ENCODE results near the gene NKX2-2. TPM values are rescaled to one million over a fixed set of nuclear protein-coding genes. Genes with fewer than 3 reads are reported as not detected.
"Not testable (repeated sequence)": the region's sequence is repeated elsewhere in the genome, so short reads cannot be mapped to it uniquely, and the experiment has no call there.

Gene NKX2-2
- total and polyA plus RNA-seq, 3 experiments from 2014 or later, result not detected

- Histone ChIP-seq H3K27me3 (ENCODE audit: insufficient read depth, low read length, poor library complexity, severe bottlenecking) (no peaks in the 10 kb centered on the region), H3K4me1 (ENCODE audit: insufficient read depth, low read length) (no peaks in the 10 kb centered on the region), H3K9me3 (ENCODE audit: low read length) (no peaks in the 10 kb centered on the region), H3K4me3 (ENCODE audit: low read length) (no peak overlapping the region), H3K27ac (ENCODE audit: low read depth, low read length) (no peak overlapping the region), H3K36me3 (ENCODE audit: insufficient read depth, low read length) (no peaks in the 10 kb centered on the region)
- H3K4me1 Mint-ChIP-seq, result no peaks in the 10 kb centered on the region
- no peaks in the 10 kb centered on the region for H3K36me3 Mint-ChIP-seq
- ChIA-PET POLR2A (no interaction called here), CTCF (interaction anchor here (1.3 kb wide), 1 partner anchor 9 kb away, joined by 8 read pairs; no protein-coding TSS in a partner anchor)
- H3K9me3 Mint-ChIP-seq, result no peaks in the 10 kb centered on the region
- H3K27me3 Mint-ChIP-seq, result peaks cover 8 to 78% of the 10 kb centered on the region in 2 donors
- H3K27ac Mint-ChIP-seq, result no peak overlapping the region
- H3K4me3 Mint-ChIP-seq, result no peak overlapping the region
- no peak for DNase-seq
These were observed 17.4 kb downstream of the NKX2-2 start for GRCh38 chr20:21496452-21496851.

GRCh38 chr20:21493049-21493448 is 20.8 kb downstream of the NKX2-2 start:
- Histone ChIP-seq H3K4me1 (ENCODE audit: insufficient read depth, low read length) (no peaks in the 10 kb centered on the region), H3K4me3 (ENCODE audit: low read length) (no peak overlapping the region), H3K27me3 (ENCODE audit: insufficient read depth, low read length, poor library complexity, severe bottlenecking) (no peaks in the 10 kb centered on the region), H3K36me3 (ENCODE audit: insufficient read depth, low read length) (no peaks in the 10 kb centered on the region), H3K9me3 (ENCODE audit: low read length) (no peaks in the 10 kb centered on the region), H3K27ac (ENCODE audit: low read depth, low read length) (no peak overlapping the region)
- no peaks in the 10 kb centered on the region for H3K9me3 Mint-ChIP-seq
- no peaks in the 10 kb centered on the region for H3K4me1 Mint-ChIP-seq
- CTCF ChIA-PET, result no interaction called here
- H3K4me3 Mint-ChIP-seq, result no peak overlapping the region
- POLR2A ChIA-PET, result no interaction called here
- DNase-seq, result no peak
- no peak overlapping the region for H3K27ac Mint-ChIP-seq
- peaks cover 16 to 74% of the 10 kb centered on the region in 2 donors for H3K27me3 Mint-ChIP-seq
- H3K36me3 Mint-ChIP-seq, result no peaks in the 10 kb centered on the region

GRCh38 chr20:21490105-21490504 is 23.8 kb downstream of the NKX2-2 start:
- Histone ChIP-seq H3K4me3 (ENCODE audit: low read length) (no peak overlapping the region), H3K9me3 (ENCODE audit: low read length) (no peaks in the 10 kb centered on the region), H3K27ac (ENCODE audit: low read depth, low read length) (no peak overlapping the region), H3K27me3 (ENCODE audit: insufficient read depth, low read length, poor library complexity, severe bottlenecking) (no peaks in the 10 kb centered on the region), H3K36me3 (ENCODE audit: insufficient read depth, low read length) (no peaks in the 10 kb centered on the region), H3K4me1 (ENCODE audit: insufficient read depth, low read length) (no peaks in the 10 kb centered on the region)
- H3K27me3 Mint-ChIP-seq, result peaks cover 22 to 67% of the 10 kb centered on the region in 2 donors
- ChIA-PET POLR2A (no interaction called here), CTCF (no interaction called here)
- DNase-seq, result no peak
- H3K9me3 Mint-ChIP-seq, result peaks cover 0 to 8% (median 0%) of the 10 kb centered on the region in 5 donors
- H3K27ac Mint-ChIP-seq, result no peak overlapping the region
- H3K4me1 Mint-ChIP-seq, result no peaks in the 10 kb centered on the region
- H3K36me3 Mint-ChIP-seq, result no peaks in the 10 kb centered on the region
- H3K4me3 Mint-ChIP-seq, result no peak overlapping the region

- H3K27ac Mint-ChIP-seq; H3K4me1 ChIP-seq (ENCODE audit: insufficient read depth, low read length); H3K9me3 ChIP-seq (ENCODE audit: low read length); H3K4me3 ChIP-seq (ENCODE audit: low read length); DNase-seq; POLR2A ChIA-PET; H3K27me3 ChIP-seq (ENCODE audit: insufficient read depth, low read length, poor library complexity, severe bottlenecking); H3K27ac ChIP-seq (ENCODE audit: low read depth, low read length); H3K36me3 Mint-ChIP-seq; H3K36me3 ChIP-seq (ENCODE audit: insufficient read depth, low read length); H3K9me3 Mint-ChIP-seq; H3K4me1 Mint-ChIP-seq; H3K4me3 Mint-ChIP-seq; CTCF ChIA-PET: not testable (repeated sequence)
- peaks cover 24 to 52% of the 10 kb centered on the region in 2 donors for H3K27me3 Mint-ChIP-seq
These were observed 33.7 kb downstream of the NKX2-2 start for GRCh38 chr20:21480144-21480543.

- H3K4me3 ChIP-seq (ENCODE audit: low read length), result no peak overlapping the region
- peaks cover 4 to 6% (median 4%) of the 10 kb centered on the region in 5 donors for H3K9me3 Mint-ChIP-seq
- no peak overlapping the region for H3K4me3 Mint-ChIP-seq
- H3K27me3 Mint-ChIP-seq, result peaks cover 6 to 25% of the 10 kb centered on the region in 2 donors
- H3K4me1 Mint-ChIP-seq, result no peaks in the 10 kb centered on the region
- H3K27ac Mint-ChIP-seq, result no peak overlapping the region
- H3K27ac ChIP-seq (ENCODE audit: low read depth, low read length), result no peak overlapping the region
- ChIA-PET POLR2A (no interaction called here), CTCF (no interaction called here)
- DNase-seq, result no peak
- H3K27me3 ChIP-seq (ENCODE audit: insufficient read depth, low read length, poor library complexity, severe bottlenecking), result no peaks in the 10 kb centered on the region
- H3K36me3 Mint-ChIP-seq, result peaks cover 0 to 2% (median 0%) of the 10 kb centered on the region in 3 donors
- no peaks in the 10 kb centered on the region for H3K9me3 ChIP-seq (ENCODE audit: low read length)
- no peaks in the 10 kb centered on the region for H3K4me1 ChIP-seq (ENCODE audit: insufficient read depth, low read length)
- H3K36me3 ChIP-seq (ENCODE audit: insufficient read depth, low read length), result no peaks in the 10 kb centered on the region
These were observed 48.1 kb downstream of the NKX2-2 start for GRCh38 chr20:21465799-21466198.

- peaks cover 0 to 2% (median 0%) of the 10 kb centered on the region in 3 donors for H3K36me3 Mint-ChIP-seq
- POLR2A ChIA-PET, result no interaction called here
- H3K9me3 Mint-ChIP-seq, result peaks cover 4 to 6% (median 4%) of the 10 kb centered on the region in 5 donors
- Histone ChIP-seq H3K27ac (ENCODE audit: low read depth, low read length) (no peak overlapping the region), H3K36me3 (ENCODE audit: insufficient read depth, low read length) (no peaks in the 10 kb centered on the region), H3K27me3 (ENCODE audit: insufficient read depth, low read length, poor library complexity, severe bottlenecking) (no peaks in the 10 kb centered on the region), H3K4me1 (ENCODE audit: insufficient read depth, low read length) (no peaks in the 10 kb centered on the region), H3K9me3 (ENCODE audit: low read length) (no peaks in the 10 kb centered on the region), H3K4me3 (ENCODE audit: low read length) (no peak overlapping the region)
- CTCF ChIA-PET, result no interaction called here
- no peak overlapping the region for H3K27ac Mint-ChIP-seq
- no peak for DNase-seq
- peaks cover 13 to 18% of the 10 kb centered on the region in 2 donors for H3K27me3 Mint-ChIP-seq
- H3K4me1 Mint-ChIP-seq, result no peaks in the 10 kb centered on the region
- H3K4me3 Mint-ChIP-seq, result no peak overlapping the region
These were observed 48.9 kb downstream of the NKX2-2 start for GRCh38 chr20:21464916-21465315.

Other genes with a start within 250 kb of the NKX2-2 start
- 10 to 100 TPM; 93.6 to 95.1 TPM for gene XRN2, start 210.7 kb downstream of the NKX2-2 start, total RNA-seq
- 68.7 TPM for gene XRN2, start 210.7 kb downstream of the NKX2-2 start, polyA plus RNA-seq
- gene NKX2-4, start 116.5 kb downstream of the NKX2-2 start, total RNA-seq, result not detected
- not detected for gene NKX2-4, start 116.5 kb downstream of the NKX2-2 start, polyA plus RNA-seq
- not detected for gene PAX1, start 191.6 kb upstream of the NKX2-2 start, total RNA-seq
- not detected for gene PAX1, start 191.6 kb upstream of the NKX2-2 start, polyA plus RNA-seq